Superior temporal gyrus (tissue), 1 donor: Measurements from ENCODE around the gene NKAIN4.

ENCODE experiments used
- DNase-seq: peaks from one replicate; pipeline ENCODE4 v3.0.0-alpha.2; 2016; ENCODE audit errors: extremely low spot score

The NKAIN4 gene

DNA sequence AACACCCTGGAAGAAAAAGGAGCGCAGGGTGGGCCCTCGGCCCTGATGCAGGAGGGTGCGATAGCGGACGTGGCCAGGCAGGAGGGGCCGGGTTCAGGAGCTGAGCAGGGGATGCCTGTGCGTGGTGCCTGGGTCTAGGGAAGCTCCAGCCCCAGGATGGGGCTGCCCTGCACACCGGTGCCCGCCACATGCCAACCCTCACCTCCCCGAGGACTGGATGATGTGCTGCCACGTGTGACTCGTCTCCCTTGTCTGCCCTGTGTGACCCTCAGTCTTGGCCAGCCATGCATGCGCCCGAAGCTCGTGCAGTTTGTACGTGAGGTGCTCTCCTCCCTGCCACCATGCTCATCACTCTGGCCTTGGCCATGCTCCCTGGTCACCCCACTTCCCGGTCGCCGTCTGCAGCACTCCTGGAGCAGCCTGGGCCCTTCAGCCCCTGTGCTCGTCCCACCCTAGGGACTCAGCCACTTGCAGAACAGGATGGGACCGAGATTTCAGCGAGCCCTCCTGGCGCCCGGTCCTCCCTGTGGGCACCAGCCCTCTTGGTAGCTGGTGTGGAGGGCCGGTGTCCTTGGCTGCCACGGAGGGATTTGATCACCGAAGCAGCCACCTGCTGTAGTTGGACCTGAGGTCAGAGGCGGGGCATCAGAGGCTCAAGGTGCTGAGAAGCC lies 34.5 kb upstream of the NKAIN4 start:
- no peak for DNase-seq

DNA sequence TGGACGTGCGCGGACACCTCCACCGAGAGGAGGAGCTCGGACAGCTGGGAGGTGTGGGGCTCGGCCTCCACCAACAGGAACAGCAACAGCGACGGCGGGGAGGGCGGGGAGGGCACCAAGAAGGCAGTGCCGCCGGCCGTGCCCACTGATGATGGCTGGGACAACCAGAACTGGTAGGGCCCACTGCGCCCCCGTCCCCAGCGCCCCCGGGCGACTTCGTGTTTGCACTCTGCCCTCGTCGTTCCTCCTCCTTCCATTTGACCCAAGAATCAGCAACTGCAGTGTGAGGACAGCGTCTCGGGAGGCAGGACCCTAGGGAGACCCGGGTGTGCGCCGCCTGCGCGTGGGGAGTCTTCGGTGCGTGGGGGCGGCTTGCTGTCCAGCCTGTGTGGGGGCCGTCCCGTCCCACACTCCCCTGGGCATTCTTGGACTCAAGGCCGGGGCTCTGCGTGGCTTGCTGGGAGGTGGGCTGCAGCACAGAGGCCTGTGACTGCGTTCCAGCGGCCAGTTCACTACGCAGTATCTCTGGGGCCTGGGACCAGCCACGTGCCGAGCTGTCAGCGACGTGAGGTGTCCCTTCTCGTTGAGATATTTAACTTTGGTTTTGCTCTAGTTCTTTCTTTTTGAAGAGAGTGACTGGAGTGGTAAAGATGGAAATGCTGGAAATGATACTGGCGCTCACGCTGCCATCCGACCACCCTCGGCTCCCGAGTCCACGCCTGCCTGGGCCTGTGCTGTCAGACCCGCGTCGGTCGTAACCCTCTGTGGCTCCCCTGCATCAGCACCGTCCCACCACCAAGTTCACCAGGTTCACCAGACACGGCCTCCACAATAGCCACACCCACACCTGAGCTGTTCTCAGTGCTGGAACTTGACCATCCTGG lies 33.7 kb upstream of the NKAIN4 start:
- DNase-seq, result no peak

DNA sequence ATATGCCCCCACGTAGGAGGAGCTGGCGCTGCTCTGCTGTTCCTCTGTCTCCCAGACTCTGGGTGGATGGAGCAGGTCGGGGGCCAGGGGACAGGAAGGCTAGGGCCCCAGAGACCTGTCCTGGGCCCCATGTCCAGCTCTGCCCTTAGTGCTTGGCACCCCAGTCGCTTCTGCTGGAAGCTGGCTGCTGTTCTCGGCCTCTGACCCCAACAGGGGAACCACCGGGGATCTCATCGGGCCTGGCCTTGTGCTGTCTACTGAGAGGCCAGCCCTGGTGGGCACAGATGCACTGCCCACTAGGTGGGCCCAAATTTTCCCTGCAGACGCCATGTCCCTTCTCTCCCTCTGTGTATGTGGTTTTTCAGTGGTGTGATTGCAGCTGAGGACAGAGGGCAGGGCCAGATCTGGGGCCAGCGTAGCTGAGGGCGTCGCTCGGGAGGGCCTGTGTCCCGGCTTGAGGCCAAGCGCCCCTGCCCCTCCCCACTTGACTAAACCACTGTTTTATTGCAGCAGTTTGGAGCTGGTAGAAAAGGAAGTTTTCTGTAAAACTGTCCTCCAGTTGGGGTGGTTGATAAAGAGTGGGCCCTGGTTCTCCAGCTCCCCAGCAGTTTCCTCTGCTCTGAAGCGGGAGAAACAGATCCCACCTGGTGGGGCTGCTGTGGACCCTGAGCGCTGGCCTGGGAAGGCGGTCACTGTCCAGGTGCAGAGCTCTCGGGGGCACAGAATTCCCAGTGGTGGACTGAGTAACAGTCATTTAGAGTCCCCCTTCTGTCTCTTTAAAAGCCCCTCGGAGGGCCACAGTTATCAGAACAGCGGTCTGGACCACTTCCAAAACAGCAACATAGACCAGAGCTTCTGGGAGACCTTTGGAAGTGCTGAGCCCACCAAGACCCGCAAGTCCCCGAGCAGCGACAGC lies 32.8 kb upstream of the NKAIN4 start:
- no peak for DNase-seq

DNA sequence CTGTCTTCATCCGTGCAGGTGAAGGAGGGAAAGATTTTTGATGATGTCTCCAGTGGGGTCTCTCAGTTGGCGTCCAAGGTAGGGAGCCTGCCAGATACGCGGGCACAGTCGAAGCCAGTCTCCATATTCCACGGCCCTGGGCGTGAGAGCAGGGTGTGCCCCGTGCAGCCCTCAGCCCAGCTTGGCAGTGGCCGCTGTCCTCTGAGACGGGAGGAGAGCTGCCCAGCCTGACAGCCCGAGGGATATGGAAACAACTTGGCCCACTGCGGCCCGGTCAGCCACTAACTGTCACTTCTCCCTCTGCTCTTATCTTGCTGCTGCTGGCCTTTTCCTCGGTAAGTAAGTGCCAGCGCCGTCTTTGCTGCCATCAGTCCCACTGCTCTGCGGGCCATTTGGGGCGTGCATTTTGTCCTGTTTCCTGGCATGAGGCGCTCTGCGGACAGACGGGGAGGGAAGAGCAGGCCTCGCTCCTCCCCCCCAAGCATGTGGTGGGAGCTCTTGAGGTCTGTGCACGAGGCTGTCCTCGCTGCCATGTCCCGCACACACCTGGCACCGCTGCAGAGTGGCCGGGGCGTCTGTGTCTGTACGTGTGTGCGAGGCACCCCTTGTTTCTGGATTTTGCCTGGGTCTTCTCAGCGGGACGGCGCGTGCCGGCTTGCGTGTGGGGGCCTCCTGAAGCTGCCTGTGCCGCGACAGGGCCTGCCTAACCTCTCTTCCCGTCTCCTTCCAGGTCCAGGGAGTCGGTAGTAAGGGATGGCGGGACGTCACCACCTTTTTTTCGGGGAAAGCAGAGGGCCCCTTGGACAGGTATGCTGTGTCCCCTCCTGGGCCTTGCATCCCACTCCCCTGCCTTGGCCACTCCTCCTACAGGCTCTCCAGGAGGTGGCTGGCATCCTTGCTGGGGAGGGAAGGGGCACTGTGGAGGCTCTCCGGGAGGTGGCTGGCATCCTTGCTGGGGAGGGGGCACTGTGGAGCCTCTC lies 31.7 kb upstream of the NKAIN4 start:
- no peak for DNase-seq

DNA sequence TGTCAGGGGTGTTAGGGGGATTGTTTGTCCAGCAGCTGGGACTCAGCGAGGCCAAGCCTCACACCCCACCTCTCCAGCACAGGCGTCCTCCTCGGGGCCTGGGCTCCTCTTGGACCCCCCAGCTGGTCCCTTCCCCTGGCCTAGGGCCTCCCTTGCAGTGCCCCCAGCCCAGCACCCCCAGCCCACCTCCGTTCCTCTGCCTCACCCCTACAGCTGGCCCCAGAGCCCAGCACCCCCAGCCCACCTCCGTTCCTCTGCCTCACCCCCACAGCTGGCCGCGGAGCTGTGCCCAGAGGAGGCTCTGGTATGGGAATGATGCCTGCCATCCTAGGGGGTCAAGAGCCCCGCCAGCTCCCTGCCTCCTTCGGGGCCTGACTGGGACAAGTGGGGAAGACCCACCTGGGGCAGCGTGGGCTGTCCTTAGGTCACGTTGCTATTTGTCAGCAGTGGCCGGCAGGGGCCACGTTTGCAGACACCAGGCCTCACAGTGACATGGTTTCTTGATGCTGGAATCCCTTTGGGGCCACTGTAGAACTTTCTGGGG lies 30.8 kb upstream of the NKAIN4 start:
- DNase-seq, result no peak

DNA sequence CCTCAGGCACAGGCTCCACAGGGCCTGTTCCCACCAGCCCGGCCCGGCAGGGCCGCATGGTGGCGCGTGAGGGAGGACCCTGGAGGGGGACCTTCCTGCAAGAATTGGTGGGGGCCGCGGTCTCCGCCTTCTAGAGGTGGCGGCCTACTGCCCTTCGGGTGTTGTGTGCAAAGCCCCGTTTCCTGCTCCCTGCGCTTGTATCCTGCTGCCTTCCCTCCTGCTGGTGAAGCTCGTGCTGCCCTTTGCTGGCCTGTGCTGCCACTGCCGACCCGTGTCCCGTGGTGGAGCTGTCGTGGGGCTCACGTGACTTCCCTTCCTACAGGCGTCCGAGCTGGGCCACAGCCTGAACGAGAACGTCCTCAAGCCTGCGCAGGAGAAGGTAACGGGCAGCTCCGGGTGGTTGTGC lies 30.3 kb upstream of the NKAIN4 start:
- DNase-seq, result no peak

DNA sequence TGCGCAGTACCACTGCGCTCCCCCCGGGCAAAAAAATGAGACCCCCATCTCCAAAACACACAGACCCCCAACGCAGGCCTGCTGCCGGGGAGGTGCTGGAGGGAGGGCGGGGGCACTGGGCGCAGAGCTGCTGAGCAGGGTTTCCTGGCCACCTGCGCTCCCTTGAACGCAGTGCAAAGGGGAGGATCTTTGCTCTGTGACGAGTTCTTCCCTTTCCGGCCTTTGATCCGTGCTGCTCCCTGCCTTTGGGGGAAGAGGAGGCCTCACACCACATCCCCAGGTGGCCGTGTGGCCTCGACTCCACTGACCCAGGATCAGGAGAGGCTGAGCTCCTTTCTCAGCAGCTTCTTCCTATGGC lies 29.8 kb upstream of the NKAIN4 start:
- DNase-seq, result no peak

DNA sequence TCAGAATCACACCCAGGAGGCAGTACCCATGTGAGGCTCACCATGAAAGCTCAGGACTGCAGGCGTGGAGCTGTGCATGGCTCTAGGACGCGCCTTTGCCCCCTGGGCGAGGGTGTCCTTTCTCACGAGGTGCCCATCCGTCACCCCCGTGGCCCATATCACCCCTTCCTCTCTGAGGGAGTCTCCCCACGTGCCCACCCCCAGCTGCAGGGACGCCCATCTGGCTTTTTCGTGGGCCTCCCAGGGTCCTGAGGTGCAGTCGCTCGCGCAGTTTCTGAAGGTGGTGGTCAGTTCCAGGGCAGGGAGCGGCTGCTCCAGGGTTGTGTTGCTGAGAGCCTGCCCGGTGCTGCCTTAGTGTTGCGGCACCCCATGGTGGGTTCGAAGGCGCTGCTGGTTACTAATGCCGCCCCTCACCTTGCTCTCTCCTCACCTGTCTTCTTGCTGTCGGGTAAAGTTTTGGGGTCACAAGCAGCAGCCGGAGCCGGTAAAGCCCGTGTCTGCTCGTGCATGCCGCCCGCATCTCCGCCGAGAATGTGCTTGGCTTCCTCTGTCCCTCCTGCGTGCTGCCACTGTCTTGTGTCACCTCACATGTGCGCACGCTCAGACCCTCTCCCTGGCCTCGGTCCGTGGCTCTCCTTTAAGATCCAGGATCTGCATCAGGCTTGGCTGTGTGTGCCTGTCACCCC lies 29.3 kb upstream of the NKAIN4 start:
- no peak for DNase-seq

DNA sequence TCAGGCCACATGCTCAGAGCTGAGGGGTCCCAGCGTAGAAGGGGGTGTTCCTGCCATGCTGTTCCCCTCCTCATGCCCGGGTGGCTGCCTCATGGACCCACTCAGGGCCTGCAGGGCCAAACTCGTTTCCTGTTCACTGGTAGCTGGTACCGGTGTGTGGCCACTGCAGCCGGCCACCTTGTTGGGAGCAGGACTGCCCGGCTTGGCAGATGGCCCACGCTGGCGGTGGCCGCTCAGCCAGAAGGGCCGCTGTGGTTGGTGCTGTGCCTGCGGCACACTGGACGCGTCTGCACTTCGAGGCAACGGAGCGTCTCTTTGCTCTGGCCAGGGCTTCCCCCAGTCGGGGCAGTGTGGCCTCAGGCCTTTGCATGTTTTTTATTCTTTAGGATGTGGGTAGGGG lies 28.7 kb upstream of the NKAIN4 start:
- no peak for DNase-seq

DNA sequence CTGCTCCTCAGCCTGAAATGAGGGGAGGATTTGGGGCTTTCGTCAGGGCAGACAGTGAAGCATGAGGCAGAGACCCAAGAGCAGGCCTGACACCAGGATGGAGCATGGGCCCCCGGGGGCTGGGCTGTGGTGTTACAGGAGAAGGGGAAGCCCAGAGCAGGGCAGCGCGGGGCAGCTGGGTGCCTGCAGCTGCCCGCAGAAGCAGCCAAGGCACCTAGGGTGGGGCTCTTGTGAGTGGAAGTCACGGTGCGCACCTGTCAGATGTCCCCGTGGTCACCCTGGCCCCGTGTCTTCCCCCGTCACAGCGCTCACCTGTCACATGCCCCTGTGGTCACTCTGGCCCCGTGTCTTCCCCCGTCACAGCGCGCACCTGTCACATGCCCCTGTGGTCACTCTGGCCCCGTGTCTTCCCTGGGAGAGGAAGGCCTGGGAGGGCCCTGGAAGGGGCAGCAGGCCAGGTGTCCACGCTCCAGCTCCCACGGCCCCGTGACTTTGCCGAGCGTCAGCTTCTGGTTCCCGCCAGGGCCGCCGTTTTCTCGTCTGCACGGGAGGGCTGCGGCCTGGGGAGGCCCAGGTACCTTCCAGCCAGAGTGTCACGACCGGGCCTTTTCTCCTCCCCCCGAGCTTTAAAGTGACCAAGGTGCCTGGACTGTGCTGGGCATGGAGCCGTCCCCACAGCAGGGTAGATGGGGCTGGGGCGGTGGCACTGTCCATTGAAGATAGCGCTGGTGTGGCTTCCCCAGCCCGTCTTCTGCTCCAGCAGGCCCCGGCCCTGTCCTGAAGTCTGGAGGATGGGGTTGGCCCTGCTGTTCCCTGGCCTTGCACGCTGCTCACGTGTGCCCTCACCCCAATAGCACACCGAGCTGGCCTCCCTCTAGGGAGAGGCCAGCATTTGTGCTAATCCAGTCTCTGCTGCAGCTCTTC lies 27.7 kb upstream of the NKAIN4 start:
- no peak for DNase-seq

DNA sequence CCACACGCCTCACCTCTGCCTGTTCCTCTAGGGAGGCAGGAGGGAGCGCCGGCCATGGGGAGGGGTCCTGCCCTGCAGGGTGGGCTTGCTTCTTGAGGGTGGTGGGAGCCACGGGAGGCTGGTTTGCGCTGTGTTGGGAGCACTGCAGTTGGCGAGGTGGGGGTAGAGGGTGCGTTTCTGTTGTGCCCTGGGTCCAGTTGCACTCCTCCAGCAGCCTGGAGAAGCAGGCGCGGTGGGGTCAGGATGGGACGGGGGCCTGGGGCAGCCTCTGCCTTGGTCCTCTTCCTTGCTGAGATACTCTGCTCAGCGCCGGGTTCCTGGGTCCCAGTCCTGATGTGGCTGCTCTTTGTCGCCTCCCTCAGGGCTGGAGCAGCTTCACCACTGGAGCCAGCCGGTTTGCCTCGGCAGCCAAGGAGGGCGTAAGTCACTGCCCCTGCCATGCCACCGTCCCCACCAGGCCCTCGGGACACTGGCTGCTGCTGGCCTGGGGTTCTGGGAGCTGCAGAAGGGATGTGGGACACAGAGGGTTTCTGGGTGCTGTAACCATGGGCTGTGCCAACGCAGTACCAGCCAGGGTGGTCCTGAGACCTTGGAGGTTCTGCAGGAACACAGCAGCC lies 26.8 kb upstream of the NKAIN4 start:
- no peak for DNase-seq

DNA sequence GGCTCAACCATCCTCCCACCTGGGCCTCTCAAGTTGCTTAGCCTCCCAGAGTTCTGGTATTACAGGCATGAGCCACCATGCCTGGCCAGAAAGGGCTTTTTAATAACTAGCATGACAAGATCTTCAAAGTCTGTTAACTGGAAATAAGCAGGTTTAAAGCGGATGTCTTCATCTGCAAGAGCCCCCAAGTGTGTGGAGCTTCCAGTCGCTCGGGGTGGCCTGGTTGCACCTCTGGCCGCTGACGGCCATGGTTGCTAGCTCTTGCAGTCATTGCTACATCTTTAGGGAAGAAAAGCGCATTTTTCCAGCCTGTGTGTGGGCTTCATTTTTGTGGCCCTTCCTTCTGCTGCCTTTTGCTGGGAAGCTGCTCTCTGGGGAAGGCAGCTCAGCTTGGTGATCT lies 26.1 kb upstream of the NKAIN4 start:
- DNase-seq, result no peak

DNA sequence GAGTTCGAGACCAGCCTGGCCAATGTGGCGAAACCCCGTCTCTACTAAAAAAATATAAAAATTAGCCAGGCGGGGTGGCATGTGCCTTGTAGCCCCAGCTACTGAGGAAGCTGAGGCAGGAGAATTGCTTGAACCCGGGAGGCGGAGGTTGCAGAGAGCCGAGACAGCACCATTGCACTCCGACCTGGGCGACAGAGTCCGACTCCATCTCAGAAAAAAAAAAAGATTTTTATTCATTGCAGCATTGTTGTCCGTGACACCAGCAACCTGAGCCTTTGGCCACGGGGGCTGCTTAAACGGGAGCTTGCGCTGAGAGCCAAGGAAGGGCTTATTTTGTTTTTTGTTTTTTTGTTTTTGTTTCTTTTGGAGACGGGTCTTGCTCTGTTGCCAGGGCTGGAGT lies 25.7 kb upstream of the NKAIN4 start:
- DNase-seq, result no peak

DNA sequence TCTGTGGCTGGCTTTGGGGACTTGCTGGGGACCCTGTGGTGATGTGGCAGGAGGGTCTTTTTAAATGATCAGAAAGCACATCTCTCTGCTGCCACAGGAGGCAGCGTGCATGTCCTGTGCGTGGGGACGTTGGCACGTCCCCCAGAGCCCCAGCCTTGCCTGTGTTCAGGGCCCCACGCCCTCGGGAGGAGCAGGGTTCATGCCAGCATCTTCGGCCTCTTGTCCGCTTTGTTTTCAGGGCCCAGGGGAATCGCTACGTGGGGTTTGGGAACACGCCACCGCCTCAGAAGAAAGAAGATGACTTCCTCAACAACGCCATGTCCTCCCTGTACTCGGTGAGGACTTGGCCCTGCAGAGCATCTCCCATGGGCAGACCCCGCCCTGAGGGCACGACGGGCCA lies 24.4 kb upstream of the NKAIN4 start:
- DNase-seq, result no peak

DNA sequence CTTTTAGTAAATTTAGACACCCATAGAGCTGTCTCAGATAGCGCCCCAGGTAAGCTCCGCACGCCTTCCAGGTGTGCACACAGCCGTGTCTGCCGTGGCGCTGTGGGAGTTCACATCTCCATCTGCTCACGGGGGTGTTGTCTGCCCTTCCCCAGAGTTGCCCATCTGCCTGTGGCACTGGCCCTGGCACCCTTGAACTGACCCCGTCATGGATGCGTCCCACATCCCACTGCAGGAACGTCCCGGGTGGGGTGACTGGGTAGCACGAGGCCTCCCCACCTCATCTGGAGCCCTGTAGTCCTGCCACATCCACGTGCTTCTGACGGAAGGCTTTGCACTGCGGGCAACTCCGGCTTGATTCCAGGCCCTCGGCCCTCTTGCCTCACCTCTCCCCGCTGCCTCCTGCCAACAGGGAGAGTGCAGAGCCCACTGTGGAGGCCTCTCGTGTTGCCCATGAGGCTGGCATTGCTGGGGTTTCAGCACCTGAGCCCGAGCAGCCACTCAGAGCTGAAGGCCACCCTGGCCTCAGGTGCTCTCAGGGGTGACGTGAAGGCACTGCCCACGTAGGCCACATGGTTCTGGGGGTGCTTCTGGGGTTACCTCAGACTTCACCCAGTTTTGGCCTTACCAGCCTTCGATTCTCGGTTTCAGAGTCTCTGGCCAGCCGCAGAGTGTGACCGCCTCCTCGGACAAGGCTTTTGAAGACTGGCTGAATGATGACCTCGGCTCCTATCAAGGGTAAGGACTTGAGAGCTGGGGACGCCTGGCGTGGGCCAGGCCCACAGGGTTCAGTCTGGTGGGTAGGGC lies 23.4 kb upstream of the NKAIN4 start:
- no peak for DNase-seq

DNA sequence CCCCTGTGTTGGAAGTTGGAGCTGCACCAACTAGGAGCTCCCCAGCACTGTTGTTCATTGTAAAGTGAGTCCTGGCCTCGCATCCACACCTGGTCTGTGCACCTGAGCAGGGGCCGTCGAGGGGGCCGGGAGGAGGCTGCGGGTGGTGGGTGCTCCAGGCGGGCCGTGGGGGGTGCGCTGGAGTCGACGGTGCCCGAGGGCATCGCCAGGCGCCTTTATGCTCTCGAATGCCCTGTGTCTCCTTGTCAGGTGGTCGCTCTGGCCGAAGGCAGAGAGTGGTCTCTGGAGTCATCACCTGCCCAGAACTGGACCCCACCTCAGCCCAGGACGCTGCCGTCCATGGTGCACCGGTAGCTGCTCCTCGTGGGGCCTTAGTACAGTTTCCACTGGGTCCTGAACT lies 22.7 kb upstream of the NKAIN4 start:
- no peak for DNase-seq

DNA sequence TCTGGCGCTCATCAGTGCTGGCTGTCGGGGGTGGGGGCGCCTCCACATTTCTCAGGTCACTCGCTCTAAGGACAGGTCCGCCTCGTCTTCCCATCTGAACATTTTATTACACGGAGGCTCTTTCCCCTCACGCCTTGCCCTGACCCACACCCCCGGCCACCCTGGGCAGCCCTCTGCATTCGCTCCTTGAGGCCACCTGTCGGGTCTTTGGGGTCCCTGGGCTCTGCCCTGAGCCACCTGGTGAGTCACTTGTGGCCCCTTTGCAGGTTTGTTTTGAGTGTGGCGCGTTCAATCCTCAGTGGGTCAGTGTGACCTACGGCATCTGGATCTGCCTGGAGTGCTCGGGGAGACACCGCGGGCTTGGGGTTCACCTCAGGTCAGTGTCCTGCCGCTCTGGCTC lies 21.6 kb upstream of the NKAIN4 start:
- no peak for DNase-seq
